HL-60 (cell line): ENCODE measurements around the gene LIMA1.

Experiments used
- CTCF ChIP-seq: IDR thresholded peaks from one replicate; pipeline ENCODE4 v1.5.1; 2011; ENCODE audit warnings: low read length, control low read depth, inconsistent platforms; ENCODE audit not compliant: insufficient read depth
- GABPA ChIP-seq: IDR thresholded peaks from 2 replicates; pipeline ENCODE4 v1.6.1; 2012; ENCODE audit warnings: low read depth
- POLR2AphosphoS5 ChIP-seq: IDR thresholded peaks from 2 replicates; pipeline ENCODE4 v1.6.1; 2012; ENCODE audit warnings: low read depth

- TF ChIP-seq POLR2AphosphoS5: no peak
- TF ChIP-seq CTCF: no peak
- TF ChIP-seq GABPA: no peak
These were observed 17.4 kb downstream of the LIMA1 start for GRCh38 chr12:50265770-50266524.
